Activated T-cell treated with anti-CD3 and anti-CD28 coated beads, Interleukin-2, amount 50 U/mL, for 1 hour (primary cell): Measurements from ENCODE around the gene FUT1.
"Not testable (repeated sequence)": the region's sequence is repeated elsewhere in the genome, so short reads cannot be mapped to it uniquely, and the experiment has no call there.

Experiments
- DNase-seq: peaks from one replicate; pipeline ENCODE4 v3.0.0-alpha.2; 2020

FUT1 gene

DNA sequence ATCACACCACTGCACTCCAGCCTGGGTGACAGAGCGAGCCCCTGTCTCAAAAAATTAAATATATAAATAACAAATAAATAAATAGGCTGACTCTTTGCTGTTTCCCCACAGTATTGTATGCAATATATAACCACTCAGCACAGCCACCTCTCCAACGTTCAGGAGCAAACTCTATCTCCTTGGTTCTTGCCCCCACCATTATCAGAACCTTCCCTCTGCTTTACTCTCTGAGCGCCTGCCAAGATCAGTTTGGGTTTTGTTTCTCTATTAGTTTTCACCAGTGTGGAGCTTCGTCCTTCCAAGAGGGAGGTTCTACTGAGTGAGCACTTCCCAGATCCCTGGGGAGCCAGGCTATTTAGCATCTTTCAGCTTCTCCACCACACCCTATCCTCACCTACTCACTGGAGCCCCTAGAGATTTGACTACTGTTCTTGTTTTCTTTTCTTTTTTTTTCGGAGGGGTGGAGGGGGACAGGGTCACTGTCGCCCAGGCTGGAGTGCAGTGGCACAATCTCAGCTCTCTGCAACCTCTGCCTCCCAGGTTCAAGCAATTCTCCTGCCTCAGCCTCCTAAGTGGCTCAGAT, 15.8 kb upstream of the FUT1 start:
- not testable (repeated sequence) for DNase-seq

DNA sequence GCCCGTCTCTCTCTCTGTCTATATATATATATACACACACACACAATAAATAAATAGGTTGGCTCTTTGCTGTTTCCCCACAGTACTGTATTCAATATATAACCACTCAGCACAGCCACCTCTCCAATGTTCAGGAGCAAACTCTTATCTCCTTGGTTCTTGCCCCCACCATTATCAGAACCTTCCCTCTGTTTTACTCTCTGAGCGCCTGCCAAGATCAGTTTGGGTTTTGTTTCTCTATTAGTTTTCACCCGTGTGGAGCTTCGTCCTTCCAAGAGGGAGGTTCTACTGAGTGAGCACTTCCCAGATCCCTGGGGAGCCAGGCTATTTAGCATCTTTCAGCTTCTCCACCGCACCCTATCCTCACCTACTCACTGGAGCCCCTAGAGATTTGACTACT, 13.4 kb upstream of the FUT1 start:
- not testable (repeated sequence) for DNase-seq

DNA sequence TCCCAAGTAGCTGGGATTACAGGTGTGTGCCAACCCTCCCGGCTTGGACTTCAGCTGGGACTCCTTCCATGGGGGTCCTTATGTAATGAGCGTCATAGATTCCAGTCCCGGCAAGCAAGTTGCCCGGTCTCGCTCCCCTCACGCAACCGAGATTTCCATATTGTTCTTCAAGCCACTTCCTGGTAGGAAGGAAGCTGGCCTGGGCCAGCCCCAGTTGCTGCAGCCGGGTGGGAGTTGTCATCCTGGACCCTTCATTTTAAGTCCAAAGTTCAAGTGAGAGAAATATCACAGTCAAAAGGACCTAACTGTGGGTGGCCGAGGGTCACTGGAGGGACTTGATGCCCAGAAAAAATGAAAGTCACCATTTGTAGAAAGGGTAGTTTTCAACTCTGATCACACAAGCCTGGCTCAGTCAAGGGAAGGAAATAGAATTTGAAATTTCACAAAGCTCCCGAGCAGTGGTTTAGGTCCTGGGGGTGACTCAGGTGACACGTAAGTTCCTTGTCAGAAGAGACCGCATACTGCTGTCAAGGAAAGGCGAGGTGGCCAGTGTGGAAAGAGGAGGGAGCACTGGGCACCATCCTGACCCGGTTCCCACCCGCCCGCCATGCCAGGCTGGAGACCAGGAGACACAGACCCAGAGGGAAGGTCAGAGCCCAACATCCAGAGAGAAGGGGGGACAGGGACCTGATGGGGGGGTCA, 8.2 kb upstream of the FUT1 start:
- no peak for DNase-seq

DNA sequence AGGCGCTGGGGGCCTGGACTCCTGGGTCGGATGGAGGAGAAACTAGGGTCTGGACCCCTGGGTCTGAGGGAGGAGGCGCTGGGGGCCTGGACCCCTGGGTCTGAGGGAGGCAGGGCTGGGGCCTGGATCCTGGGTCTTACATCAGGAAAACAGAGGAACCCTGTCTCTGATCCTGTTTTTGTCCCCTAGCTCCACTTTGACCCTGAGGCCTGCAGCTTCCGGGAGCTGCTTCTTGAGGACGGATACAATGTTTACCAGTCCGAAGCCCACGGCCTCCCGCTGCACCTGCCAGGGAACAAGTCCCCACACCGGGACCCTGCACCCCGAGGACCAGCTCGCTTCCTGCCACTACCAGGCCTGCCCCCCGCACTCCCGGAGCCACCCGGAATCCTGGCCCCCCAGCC, 5.3 kb upstream of the FUT1 start:
- no peak for DNase-seq

DNA sequence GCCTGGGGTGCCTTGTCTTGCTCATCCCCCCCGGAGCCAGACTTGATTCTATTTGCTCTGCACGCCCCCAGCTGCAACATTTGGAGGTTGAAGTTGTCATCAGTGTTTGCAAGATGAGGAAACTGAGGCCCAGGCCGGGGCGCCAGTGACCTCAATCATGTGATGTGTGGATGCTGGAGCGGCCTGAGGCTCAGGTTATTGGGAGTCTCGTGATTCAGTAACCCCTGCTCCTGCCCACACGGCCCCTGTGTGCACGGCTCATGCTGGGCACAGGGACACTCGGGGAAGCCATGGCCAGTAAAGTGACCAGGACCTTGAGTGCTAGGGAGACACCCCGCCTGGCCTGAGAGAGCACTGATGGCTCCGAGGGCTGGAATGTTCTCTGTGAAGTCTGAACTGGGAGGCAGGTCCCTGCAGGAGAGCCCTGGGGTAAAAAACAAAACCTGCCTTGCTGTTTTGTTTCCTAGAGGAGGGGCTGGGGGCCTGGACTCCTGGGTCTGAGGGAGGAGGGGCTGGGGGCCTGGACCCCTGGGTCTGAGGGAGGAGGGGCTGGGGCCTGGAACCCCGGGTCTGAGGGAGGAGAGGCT, 4.7 kb upstream of the FUT1 start:
- no peak for DNase-seq

DNA sequence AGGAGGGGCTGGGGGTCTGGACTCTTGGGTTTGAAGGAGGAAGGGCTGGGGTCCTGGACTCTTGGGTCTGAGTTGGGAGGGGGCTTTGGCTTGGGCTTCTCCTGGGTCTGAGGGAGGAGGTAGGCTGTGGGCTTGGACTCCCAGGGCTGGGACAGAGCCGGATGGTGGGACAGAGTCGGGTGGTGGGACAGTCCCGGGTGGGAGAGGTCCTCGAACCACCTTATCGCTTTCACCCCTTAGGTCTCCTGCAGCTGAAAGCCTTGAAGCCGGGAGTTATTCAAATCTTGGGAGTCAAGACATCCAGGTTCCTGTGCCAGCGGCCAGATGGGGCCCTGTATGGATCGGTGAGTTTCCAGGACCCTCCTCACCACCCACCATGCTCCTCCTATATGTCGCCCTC, 4.2 kb upstream of the FUT1 start:
- DNase-seq: no peak

DNA sequence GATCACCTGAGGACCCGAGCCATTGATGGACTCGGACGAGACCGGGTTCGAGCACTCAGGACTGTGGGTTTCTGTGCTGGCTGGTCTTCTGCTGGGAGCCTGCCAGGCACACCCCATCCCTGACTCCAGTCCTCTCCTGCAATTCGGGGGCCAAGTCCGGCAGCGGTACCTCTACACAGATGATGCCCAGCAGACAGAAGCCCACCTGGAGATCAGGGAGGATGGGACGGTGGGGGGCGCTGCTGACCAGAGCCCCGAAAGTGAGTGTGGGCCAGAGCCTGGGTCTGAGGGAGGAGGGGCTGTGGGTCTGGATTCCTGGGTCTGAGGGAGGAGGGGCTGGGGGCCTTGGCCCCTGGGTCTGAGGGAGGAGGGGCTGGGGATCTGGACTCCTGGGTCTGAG, 3.8 kb upstream of the FUT1 start:
- no peak for DNase-seq

DNA sequence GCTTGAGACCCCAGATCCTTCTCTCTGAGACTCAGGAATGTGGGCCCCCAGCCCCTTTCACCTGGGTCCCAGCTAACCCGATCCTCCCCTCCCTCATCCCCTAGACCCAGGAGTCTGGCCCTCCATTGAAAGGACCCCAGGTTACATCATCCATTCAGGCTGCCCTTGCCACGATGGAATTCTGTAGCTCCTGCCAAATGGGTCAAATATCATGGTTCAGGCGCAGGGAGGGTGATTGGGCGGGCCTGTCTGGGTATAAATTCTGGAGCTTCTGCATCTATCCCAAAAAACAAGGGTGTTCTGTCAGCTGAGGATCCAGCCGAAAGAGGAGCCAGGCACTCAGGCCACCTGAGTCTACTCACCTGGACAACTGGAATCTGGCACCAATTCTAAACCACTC, 3.3 kb upstream of the FUT1 start:
- no peak for DNase-seq

DNA sequence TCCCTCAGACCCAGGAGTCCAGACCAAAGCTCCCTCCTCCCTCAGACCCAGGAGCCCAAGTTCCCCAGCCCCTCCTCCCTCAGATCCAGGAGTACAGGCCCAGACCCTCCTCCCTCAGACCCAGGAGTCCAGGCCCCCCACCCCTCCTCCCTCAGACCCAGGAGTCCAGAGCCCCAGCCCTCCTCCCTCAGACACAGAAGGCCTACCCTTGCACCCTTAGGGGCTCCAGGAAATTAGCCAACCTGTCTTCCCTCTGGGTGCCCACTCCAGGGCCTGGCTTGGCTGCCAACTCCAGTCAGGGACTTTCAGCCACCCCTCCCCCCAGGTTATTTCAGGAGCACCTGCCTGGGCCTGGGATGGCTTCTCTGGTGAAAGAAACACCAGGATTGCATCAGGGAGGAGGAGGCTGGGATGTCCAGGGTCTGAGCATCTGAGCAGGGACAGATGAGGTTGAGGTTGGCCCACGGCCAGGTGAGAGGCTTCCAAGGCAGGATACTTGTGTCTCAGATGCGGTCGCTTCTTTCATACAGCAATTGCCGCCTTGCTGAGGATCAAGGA, 2.7 kb upstream of the FUT1 start, which contains the start of gene FGF21:
TSS of gene FGF21 (plus strand) at position 441 of the 558 bp plus-strand sequence. CDS start 713 bp downstream, outside the sequence.
- no peak for DNase-seq

DNA sequence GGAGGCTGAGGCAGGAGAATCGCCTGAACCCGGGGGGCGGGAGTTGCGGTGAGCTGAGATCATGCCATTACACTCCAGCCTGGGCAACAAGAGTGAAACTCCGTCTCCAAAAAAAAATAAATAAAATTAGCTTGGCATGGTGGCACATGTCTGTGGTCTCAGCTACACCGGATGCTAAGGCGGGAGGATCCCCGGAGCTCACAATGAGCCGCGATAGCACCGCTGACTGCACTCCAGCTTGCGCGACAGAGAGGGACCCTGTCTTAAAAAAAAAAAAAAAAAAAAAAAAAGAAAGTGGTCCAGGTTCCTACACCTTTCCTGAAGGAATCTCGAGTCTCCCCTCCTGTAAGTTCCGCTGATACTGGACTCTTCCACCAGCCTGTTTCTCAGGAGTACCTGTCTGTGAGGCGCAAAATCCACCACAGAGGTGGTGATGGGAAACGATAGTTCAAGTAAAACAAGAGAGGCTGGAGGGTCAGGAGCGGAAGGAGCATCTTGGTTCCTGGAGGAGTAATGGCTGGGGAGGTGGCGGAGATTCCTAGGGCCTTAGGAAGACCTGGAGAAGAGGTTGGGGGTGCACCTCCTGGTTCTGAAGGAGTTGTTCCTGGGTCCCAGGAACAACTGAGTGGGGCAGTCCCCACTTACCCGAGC, 471 bp downstream of the FUT1 start:
- DNase-seq: no peak

DNA sequence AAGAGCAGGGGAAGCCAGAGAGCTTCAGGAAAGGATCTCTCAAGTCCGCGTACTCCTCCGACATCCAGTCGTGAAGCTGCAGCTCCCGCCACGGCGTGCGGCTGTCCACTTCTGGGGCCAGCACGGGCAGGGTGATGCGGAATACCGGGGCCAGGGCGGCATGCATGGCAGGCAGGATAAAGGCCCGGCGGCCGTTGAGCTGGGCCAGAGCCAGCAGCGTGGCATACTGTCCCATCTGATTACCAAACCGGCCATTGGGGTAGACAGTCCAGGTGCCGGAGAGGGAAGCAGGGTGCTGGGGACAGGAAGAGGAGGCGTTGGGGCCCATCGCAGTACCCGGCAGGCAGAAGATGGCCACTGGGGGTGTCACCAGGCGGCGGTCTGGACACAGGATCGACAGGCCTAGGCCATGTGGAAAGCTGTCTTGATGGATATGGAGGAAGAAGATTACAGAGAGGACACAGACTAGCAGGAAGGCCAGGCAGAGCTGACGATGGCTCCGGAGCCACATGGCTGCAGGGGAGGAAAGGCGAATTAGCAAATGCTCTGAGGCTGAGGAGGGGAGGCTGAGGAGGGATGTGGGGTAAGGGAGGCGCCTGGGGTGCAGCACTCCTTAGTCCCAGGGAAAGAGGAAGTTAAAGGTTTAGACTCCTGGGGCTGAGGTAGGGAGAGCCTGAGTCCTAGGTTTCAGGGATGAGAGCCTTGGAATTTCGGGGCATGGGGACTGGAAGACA, 1.5 kb downstream of the FUT1 start:
- DNase-seq: no peak

DNA sequence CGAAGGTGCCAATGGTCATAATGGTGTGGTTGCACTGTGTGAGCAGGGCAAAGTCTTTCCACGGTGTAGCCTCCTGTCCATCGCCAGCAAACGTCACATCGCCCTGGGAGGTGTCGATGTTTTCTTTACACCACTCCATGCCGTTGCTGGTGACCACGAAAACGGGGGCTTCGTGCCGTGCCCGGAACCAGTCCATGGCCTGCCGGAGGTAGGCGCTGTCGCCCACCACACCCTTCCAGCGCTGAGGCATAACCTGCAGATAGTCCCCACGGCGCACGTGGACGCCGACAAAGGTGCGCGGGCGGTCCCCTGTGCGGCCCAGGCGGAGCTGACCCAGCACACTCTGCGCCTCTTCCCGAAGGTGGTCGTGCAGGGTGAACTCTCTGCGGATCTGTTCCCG, 2.1 kb downstream of the FUT1 start:
- DNase-seq: no peak

DNA sequence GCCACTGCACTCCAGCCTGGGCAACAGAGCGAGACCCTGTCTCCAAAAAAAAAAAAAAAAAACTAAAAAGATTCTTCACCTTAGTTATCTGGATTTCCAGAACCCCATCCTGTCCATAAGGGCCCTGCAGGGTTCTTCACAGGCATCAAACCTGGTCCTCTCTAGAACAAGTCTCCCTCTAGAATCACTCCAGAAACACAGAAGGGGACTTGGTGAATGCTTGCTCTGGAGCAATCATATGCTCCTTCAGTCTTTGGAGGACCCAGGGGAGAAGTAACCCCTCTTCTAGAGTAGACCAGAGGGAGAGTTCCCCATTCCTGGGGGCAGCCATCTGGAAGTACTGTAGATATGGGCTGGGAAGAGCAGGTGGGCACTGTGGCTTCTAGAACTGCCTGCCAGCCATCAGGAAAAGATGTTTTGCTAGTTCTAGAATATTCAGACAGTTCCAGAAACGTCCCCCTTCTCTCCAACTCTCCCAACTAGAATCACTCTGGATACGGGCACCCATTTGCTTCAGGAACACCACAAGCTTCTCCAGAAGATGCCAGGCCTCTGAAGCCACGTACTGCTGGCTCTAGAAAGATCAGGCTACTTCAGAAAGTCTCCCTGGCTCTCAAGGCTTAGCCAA, 2.8 kb downstream of the FUT1 start:
- no peak for DNase-seq

DNA sequence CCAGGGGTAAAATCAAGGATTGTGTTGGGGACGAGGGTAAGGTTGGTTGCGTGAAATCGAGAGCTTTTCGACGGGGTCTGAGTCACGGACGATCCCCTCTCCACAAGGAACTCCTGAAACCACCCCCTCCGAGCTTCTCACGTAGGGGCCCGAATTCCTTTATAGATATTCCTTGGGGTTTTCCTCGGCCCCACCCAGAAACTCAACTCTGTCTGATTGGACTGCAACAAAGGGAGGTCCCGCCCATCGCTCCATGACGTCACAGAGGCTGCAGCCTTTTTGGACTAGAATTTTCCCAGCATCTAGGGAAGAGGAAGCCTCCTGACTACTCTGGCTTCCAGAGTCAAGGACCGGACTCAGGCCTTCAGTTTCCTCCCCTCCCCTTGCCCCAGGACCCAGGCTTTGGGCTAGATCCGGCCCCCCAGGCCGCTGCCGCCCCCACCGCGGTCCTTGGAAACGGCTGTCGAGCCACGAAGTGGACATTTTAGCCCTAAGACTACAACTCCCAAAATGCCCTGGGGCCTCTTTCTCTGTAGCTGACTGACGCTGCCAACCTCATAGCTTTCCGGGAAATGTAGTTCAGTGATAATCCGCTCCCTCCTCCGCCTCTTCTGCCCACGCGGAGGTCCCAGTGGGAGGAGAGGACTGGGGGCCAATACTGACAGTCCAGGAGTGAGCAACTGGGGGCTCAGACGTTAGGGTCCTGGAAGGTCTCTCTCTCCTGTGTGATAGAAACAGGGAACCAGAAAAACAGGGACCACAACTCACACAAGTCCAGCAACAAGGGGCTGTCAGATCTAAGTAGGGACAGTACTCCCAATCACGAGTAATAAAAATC, 5.5 kb downstream of the FUT1 start, which contains the start of gene IZUMO1:
TSS of gene IZUMO1 (minus strand) at position 172 of the 838 bp plus-strand sequence. CDS start 1,050 bp downstream, outside the sequence.
- peak; percentile 35 for DNase-seq

DNA sequence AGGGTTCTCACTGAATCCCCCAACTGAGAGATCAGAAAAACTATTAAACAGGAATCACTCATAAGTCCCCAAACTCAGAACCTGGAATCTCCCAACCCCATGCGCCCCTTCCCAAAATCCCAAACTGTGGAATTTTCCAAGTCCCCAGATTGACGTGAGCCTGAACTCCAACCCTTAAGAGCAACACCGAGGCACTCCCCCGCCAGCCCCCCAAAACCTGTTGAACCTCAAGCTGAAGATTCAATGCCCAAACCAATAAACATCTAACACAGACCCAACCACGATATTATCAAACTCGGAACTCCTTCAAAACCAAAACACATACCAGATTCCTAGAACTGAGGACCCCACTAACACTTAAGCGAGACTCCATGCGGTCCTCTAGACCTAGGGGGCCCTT, 6.3 kb downstream of the FUT1 start:
- DNase-seq: no peak

DNA sequence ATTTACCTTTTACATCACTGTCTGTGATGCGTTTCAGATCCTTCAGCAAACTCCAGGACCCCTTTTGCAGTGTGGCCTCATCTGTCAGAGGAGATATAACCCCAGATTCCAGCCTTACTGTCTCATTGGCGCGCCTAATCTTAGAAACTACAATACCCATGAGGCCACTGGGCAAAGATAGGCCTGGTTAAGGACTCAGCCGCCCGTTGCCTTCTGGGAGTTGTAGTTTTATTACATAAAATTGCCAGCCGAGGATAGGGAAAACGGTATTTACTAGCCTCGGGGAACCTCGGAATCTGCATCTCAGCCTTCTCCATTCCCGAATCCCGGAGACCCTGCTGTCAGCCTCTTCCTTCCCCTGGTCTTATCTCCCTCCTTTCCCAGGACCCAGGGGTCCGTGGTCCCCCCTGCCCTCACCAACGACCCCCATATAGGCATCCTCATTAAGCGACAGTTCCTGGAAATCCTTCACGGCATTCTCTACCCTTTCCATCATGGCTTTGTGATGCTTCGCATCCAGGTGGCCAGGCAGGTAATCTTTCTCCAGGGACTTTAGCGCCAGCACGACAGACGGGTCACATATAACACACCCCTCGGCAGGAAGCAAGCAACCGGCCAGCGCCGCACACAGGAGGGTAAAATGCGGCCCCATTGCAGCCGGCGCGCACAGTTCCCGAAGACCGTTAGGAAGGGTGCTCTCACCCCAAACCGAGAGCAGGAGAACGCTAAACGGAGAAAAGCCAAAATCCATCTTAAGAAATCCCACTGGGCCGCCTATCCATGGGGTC, 7.0 kb downstream of the FUT1 start:
- peak; percentile 46 for DNase-seq

DNA sequence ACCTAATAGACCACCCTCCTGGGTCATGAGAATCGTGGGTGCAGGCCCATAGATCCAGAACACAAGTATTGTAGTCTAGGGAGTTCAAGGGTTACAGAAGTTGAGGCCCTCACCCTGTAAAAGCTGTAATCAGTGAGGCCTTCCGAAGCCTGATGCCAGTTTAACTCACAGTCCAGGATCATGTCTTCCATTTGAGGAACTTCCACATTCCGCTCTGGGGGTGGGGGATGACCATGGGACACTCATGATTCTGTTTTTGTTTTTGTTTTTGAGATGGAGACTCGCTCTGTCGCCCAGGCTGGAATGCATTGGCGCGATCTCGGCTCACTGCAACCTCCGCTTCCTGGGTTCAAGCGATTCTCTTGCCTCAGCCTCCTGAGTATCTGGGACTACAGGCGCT, 10.3 kb downstream of the FUT1 start:
- no peak for DNase-seq

DNA sequence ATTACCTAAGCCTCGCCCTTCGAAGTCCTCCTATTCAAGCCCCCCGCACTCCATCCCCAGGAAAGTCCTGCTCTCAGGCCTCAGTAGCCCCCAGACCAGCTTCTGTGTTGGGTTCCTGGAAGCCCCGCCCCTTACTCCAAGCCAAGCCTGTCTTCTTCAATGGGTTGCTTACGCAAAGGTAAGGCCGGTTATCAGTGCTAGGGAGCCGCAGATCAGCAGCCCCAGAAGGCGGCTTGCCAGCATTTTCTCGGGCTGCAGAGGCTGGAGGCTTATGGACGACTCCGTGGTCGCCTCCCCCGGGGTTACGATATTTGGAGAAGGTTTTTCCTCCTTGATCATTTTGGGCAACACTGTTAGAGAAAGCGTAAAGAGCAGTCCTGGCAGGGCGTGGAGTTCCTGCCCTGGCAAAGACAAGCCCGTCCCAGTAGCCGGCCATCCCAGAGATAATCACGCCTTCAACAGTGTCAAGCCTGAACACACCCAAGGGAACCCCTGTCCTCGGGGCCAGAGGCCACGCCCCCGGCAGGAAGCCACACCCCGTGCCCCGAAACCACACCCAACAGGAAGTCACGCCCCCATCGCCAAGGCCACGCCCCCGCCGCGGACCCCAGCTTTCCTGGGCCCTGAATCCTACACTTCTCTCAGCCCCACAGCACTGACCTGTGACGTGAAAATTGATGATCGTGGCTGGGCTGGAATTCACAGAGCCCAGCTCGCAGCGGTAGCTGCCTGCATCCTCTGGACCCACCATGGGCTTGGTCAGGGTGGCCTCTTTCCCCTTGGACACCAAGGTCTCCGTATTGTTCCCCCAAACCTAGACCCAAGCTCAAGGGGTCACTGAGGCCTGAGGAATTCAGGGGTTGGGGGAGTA, 11.1 kb downstream of the FUT1 start:
- DNase-seq: peak; percentile 40
